PFSK-1 (cell line): Measurements from ENCODE around the gene GALNS.

Experiments used
- POLR2AphosphoS5 ChIP-seq: IDR thresholded peaks from 2 replicates; pipeline ENCODE4 v1.6.1; 2012; ENCODE audit warnings: low read depth, mild to moderate bottlenecking, control low read depth, low read length, moderate library complexity
- SIN3A ChIP-seq: IDR thresholded peaks from 2 replicates; pipeline ENCODE4 v1.6.1; 2012; ENCODE audit warnings: mild to moderate bottlenecking, low read length, moderate library complexity, borderline replicate concordance; ENCODE audit not compliant: insufficient read depth
- TAF1 ChIP-seq: IDR thresholded peaks from 2 replicates; pipeline ENCODE4 v1.6.1; 2012; ENCODE audit warnings: low read length, control low read depth, borderline replicate concordance; ENCODE audit not compliant: insufficient read depth

DNA sequence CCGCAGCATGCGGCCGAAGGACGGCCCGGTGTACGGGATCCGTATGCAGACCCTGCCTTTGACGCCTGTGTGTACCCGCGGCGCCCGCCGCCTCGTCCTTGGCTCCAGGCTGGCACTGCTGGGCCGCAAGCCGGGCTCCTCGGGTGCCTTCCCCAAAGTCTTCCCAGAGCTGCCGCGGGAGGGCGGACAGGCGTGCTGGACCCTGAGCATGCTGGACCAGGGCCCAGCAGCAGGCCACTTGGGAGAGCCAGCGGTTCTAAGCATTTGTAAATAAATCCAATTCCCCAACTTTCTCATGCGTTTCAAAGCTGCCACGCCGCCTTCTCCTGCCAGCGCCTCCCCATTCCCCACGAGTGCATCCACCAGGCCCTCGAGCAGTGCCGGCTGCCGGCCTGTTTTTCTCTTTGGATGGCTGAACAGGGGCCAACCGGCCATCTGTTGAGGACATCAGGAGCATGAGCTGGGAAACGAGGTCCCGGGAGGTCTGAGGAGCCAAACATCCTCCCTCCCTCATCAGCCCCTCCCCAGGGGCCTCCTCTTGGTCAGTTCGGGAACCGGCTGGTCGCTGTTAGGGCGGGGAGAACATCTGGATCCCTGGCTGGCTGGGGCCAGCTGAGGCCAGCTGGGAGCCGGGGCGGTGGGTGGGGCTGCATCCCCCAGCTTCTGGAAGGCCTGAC lies 30.2 kb upstream of the GALNS start:
- TF ChIP-seq POLR2AphosphoS5 (no peak), SIN3A (no peak), TAF1 (no peak)
